Kidney epithelial cell (primary cell): ENCODE results near the gene KSR1. TPM values are rescaled to one million over a fixed set of nuclear protein-coding genes. Genes with fewer than 3 reads are reported as not detected.
"Not testable (repeated sequence)": the region's sequence is repeated elsewhere in the genome, so short reads cannot be mapped to it uniquely, and the experiment has no call there.

ENCODE experiments used
- DNase-seq: peaks from one replicate; pipeline ENCODE4 v3.0.0-alpha.2; 2010; ENCODE audit warnings: low read depth
- H3K27me3 ChIP-seq: 2 replicates; pipeline ENCODE4 v1.6.0; 2011; ENCODE audit warnings: low read length; ENCODE audit not compliant: control insufficient read depth, insufficient read depth
- H3K36me3 ChIP-seq: 2 replicates; pipeline ENCODE4 v1.5.1; 2011; ENCODE audit warnings: low read length; ENCODE audit not compliant: control insufficient read depth, insufficient read depth
- H3K4me3 ChIP-seq: 2 replicates; pipeline ENCODE4 v1.5.1; 2011; ENCODE audit warnings: low read depth, mild to moderate bottlenecking, control low read depth, low read length
- CTCF ChIP-seq: IDR thresholded peaks from 2 replicates; pipeline ENCODE4 v1.5.1; 2011; ENCODE audit warnings: mild to moderate bottlenecking, moderate library complexity, low read length, control low read depth, inconsistent platforms; ENCODE audit not compliant: insufficient read depth, poor library complexity, severe bottlenecking
- total RNA-seq: library from RNA; depleted of rRNA; stranded (reverse); fragments of >200 nt; gene quantifications from 2 replicates; pipeline ENCODE4 v1.2.3, GENCODE V29; 2015

KSR1 gene
- total RNA-seq, 1 donor from 2014 or later, result 11.2 TPM

DNA sequence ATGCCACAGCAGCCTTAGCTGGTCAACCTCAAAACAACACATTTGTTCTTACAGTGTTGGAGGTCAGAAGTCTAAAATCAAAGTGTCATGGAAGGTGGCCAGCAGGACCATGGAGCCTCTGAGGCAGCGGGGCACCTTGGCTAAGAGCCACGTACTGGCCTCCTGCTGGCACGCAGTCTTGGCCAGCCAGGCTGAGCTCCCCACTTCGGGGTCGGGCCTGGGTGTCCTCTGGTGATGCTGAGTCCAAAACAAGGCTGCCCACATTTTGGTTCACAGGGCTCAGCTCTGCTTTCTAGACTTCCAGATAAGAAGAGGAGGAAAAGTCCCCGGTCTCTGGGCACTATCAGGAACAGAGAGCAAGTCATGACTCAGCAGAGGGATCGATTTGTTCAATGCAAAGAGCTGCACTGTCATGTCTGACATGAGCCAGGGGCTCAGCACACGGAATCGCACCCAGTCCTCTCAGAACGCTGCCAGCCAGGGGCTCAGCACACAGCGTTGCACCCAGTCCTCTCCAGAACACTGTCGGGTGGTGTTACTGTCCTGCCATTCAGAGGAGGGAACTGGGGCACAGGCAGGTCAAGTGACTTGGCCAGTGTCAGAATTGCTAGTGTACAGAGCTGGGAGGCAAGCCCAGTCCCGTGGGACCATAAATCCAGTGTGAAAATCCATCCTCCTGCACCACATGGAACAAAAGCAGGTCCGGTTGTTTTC, 177.2 kb downstream of the KSR1 start:
- H3K4me3 ChIP-seq, result no peak overlapping the region
- no peak for DNase-seq
- H3K36me3 ChIP-seq, result no peaks in the 10 kb centered on the region
- H3K27me3 ChIP-seq, result no peaks in the 10 kb centered on the region
- no peak for TF ChIP-seq CTCF

DNA sequence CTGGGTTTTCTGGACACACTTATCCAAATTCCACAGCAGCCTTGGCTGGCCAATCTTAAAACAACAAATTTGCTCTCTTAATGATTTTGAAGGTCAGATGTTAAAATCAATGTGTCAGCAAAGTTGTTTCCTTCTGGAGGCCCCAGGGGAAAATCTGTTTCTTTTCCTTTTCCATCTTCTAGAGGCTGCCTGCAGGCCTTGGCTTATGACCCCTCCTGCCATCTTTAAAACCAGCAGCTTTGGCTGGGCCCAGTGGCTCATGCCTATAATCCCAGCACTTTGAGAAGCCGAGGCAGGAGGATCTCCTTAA, 177.7 kb downstream of the KSR1 start:
- no peak overlapping the region for H3K4me3 ChIP-seq
- H3K36me3 ChIP-seq, result no peaks in the 10 kb centered on the region
- H3K27me3 ChIP-seq, result no peaks in the 10 kb centered on the region
- no peak for DNase-seq
- TF ChIP-seq CTCF, result no peak

- H3K36me3 ChIP-seq, result no peaks in the 10 kb centered on the region
- DNase-seq, result no peak
Measured at GRCh38 chr17:27634776-27635175, 178.5 kb downstream of the KSR1 start.

GRCh38 chr17:27635275-27635823, 179.1 kb downstream of the KSR1 start:
- H3K36me3 ChIP-seq, result no peaks in the 10 kb centered on the region
- DNase-seq, result no peak
- no peak overlapping the region for H3K4me3 ChIP-seq
- no peaks in the 10 kb centered on the region for H3K27me3 ChIP-seq
- no peak for TF ChIP-seq CTCF

More at GRCh38 chr17:27634776-27635175, 178.5 kb downstream of the KSR1 start:
- Histone ChIP-seq H3K4me3 (no peak overlapping the region), H3K27me3 (no peaks in the 10 kb centered on the region)
- no peak for TF ChIP-seq CTCF

- not testable (repeated sequence) for H3K36me3 ChIP-seq, H3K27me3 ChIP-seq, H3K4me3 ChIP-seq, DNase-seq
Measured at GRCh38 chr17:27636005-27636520, 179.8 kb downstream of the KSR1 start.

DNA sequence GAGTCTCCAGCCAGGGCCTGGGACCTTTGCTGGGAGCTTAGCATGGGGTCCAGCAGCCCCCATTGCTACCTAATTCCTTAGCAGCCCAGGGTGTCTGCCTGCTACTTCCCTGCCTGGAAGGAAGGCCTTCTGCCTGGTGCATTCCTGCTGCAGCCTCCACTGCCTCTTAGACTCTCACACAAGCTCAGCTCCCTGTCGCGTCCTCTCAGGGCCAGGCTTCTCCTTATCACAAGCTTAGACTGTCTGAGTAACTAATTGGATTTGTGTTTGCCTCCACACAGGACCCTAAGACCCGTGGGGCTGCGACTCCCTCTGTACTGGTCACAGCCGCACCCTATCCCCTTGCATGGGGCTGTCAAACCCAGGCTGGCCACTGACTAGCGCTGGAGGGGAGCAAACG, 181.6 kb downstream of the KSR1 start:
- not testable (repeated sequence) for H3K4me3 ChIP-seq, H3K27me3 ChIP-seq, DNase-seq, H3K36me3 ChIP-seq

- H3K36me3 ChIP-seq, DNase-seq, H3K4me3 ChIP-seq, H3K27me3 ChIP-seq: not testable (repeated sequence)
Measured at GRCh38 chr17:27638415-27638914, 182.2 kb downstream of the KSR1 start.
